IMR-90 (cell line): ENCODE data around the gene CDH22. TPM values are rescaled to one million over a fixed set of nuclear protein-coding genes. Genes with fewer than 3 reads are reported as not detected.
A peak's percentile ranks its signal among the peaks of the same experiment; 100 is the strongest.

Source experiments
- ATAC-seq: fragments of 200-7000 bp; cut with Tn5 transposase; 2 replicates; pipeline ENCODE4 v1.9.1; 2020; ENCODE audit warnings: low read depth, mild to moderate bottlenecking, moderate library complexity
- BruUV-seq: library from RNA; stranded (reverse); fragments of 400-500 nt; replicated peaks from 2 replicates; lab custom pipeline; 2021; lab: Mats Ljungman, UMichigan
- CTCF ChIA-PET: fragments of 300-600 bp; formaldehyde crosslinking; extraction: SDS; loops from one replicate; lab custom pipeline; 2021; ENCODE audit warnings: antibody characterized with exemption; lab: Yijun Ruan, JAX
- POLR2A ChIA-PET: fragments of 300-600 bp; sonication (Branson Sonifier 250); formaldehyde crosslinking; loops from one replicate; lab custom pipeline; 2022; ENCODE audit warnings: antibody characterized with exemption; ENCODE audit not compliant: unreplicated experiment; lab: Charles Lee
- DNase-seq: peaks from one replicate; pipeline ENCODE4 v3.0.0; 2013
- H2AFZ ChIP-seq: replicated peaks from 2 replicates; pipeline ENCODE3; 2013; ENCODE audit warnings: low read length, mild to moderate bottlenecking; ENCODE audit not compliant: poor library complexity
- H2AK5ac ChIP-seq: 2 replicates; pipeline ENCODE4 v1.6.1; 2013; ENCODE audit warnings: low read depth, low read length, inconsistent platforms
- H2AK9ac ChIP-seq: replicated peaks from 2 replicates; pipeline ENCODE3; 2013; ENCODE audit warnings: mild to moderate bottlenecking, low read depth, low read length, moderate library complexity; ENCODE audit not compliant: poor library complexity
- H2BK120ac ChIP-seq: 2 replicates; pipeline ENCODE4 v1.6.1; 2013; ENCODE audit warnings: low read depth, low read length, inconsistent platforms
- H2BK15ac ChIP-seq: 3 replicates; pipeline ENCODE4 v1.6.1; 2013; ENCODE audit warnings: low read depth, low read length, inconsistent platforms
- H2BK20ac ChIP-seq: 2 replicates; pipeline ENCODE4 v1.6.1; 2013; ENCODE audit warnings: low read depth, mild to moderate bottlenecking, inconsistent platforms, low read length, moderate library complexity
- H2BK5ac ChIP-seq: 2 replicates; pipeline ENCODE4 v1.6.1; 2013; ENCODE audit warnings: mild to moderate bottlenecking, low read depth, low read length, inconsistent platforms; ENCODE audit not compliant: poor library complexity, severe bottlenecking
- H3K14ac ChIP-seq: replicated peaks from 2 replicates; pipeline ENCODE4 v1.6.1; 2013; ENCODE audit warnings: low read depth, low read length, inconsistent platforms
- H3K18ac ChIP-seq: 2 replicates; pipeline ENCODE4 v1.6.1; 2013; ENCODE audit warnings: low read depth, low read length, control low read depth
- H3K23ac ChIP-seq: 2 replicates; pipeline ENCODE4 v1.6.1; 2013; ENCODE audit warnings: low read depth, low read length, inconsistent platforms
- H3K27ac ChIP-seq: 2 replicates; pipeline ENCODE4 v1.5.1; 2013; ENCODE audit warnings: mild to moderate bottlenecking, control low read depth, low read length; ENCODE audit not compliant: insufficient read depth
- H3K27me3 ChIP-seq: 2 replicates; pipeline ENCODE4 v1.6.1; 2013; ENCODE audit warnings: low read length; ENCODE audit not compliant: control insufficient read depth, insufficient read depth
- H3K36me3 ChIP-seq: 2 replicates; pipeline ENCODE4 v1.6.1; 2013; ENCODE audit warnings: low read length, mixed read lengths; ENCODE audit not compliant: control insufficient read depth, insufficient read depth
- H3K4ac ChIP-seq: 2 replicates; pipeline ENCODE4 v1.6.1; 2013; ENCODE audit warnings: low read depth, low read length, inconsistent platforms
- H3K4me1 ChIP-seq: 2 replicates; pipeline ENCODE4 v1.6.1; 2013; ENCODE audit warnings: low read length, mixed read lengths; ENCODE audit not compliant: control insufficient read depth, insufficient read depth
- H3K4me2 ChIP-seq: 2 replicates; pipeline ENCODE4 v1.6.1; 2013; ENCODE audit warnings: low read depth, mild to moderate bottlenecking, control low read depth, low read length, moderate library complexity
- H3K4me3 ChIP-seq: 2 replicates; pipeline ENCODE4 v1.5.1; 2013; ENCODE audit warnings: low read depth, mild to moderate bottlenecking, control low read depth, low read length, moderate library complexity; ENCODE audit not compliant: insufficient read depth
- H3K56ac ChIP-seq: 2 replicates; pipeline ENCODE4 v1.6.1; 2013; ENCODE audit warnings: low read length, inconsistent platforms; ENCODE audit not compliant: insufficient read depth; ENCODE audit errors: extremely low read depth
- H3K79me1 ChIP-seq, 2 experiments: 2 replicates each; pipeline ENCODE4 v1.6.1; 2013; ENCODE audit warnings: low read length in 2 of 2, inconsistent platforms in 1 of 2, low read depth in 1 of 2
- H3K9ac ChIP-seq: 2 replicates; pipeline ENCODE4 v1.6.1; 2013; ENCODE audit warnings: low read depth, low read length, control low read depth
- H3K9me1 ChIP-seq: 2 replicates; pipeline ENCODE4 v1.6.1; 2013; ENCODE audit warnings: low read length, inconsistent platforms; ENCODE audit not compliant: insufficient read depth
- H3K9me3 ChIP-seq: 2 replicates; pipeline ENCODE4 v1.6.1; 2013; ENCODE audit warnings: low read length; ENCODE audit not compliant: control insufficient read depth, insufficient read depth
- H4K20me1 ChIP-seq: 2 replicates; pipeline ENCODE4 v1.6.1; 2013; ENCODE audit warnings: low read length, inconsistent platforms; ENCODE audit not compliant: insufficient read depth
- H4K5ac ChIP-seq: 2 replicates; pipeline ENCODE4 v1.6.1; 2013; ENCODE audit warnings: mild to moderate bottlenecking, low read depth, low read length, control low read depth
- H4K8ac ChIP-seq, 2 experiments: 2 replicates each; pipeline ENCODE4 v1.6.1; 2013; ENCODE audit warnings: low read depth in 2 of 2, low read length in 2 of 2, control low read depth in 1 of 2, inconsistent platforms in 1 of 2
- H4K91ac ChIP-seq: 2 replicates; pipeline ENCODE4 v1.6.1; 2013; ENCODE audit warnings: low read depth, low read length, inconsistent platforms; ENCODE audit not compliant: insufficient read depth
- CHD1 ChIP-seq: IDR thresholded peaks from 2 replicates; pipeline ENCODE4 v1.6.1; 2012; ENCODE audit warnings: low read depth, low read length, improper control_type of control experiment
- CTCF ChIP-seq: conservative IDR thresholded peaks from 2 replicates; pipeline ENCODE4 v1.5.1; 2012; ENCODE audit warnings: mild to moderate bottlenecking, low read depth, low read length, improper control_type of control experiment
- ELK1 ChIP-seq: fragments of 150-350 bp; IDR thresholded peaks from 2 replicates; pipeline ENCODE4 v1.6.1; 2016; ENCODE audit warnings: low read depth, mild to moderate bottlenecking, low read length, moderate library complexity, borderline replicate concordance
- MAFK ChIP-seq: IDR thresholded peaks from 2 replicates; pipeline ENCODE4 v1.6.1; 2012; ENCODE audit warnings: low read depth, low read length, improper control_type of control experiment
- MAZ ChIP-seq: IDR thresholded peaks from 2 replicates; pipeline ENCODE4 v1.6.1; 2012; ENCODE audit warnings: low read depth, mild to moderate bottlenecking, low read length, improper control_type of control experiment, moderate library complexity, borderline replicate concordance
- MXI1 ChIP-seq: IDR thresholded peaks from 2 replicates; pipeline ENCODE4 v1.6.1; 2012; ENCODE audit warnings: low read depth, mild to moderate bottlenecking, low read length, moderate library complexity, borderline replicate concordance
- NFE2L2 ChIP-seq: fragments of 150-350 bp; IDR thresholded peaks from 2 replicates; pipeline ENCODE4 v1.6.1; 2016; ENCODE audit warnings: low read depth, mild to moderate bottlenecking, low read length
- RCOR1 ChIP-seq: IDR thresholded peaks from 2 replicates; pipeline ENCODE4 v1.6.1; 2012; ENCODE audit warnings: mild to moderate bottlenecking, low read length, improper control_type of control experiment; ENCODE audit not compliant: insufficient replicate concordance
- USF2 ChIP-seq: fragments of 150-350 bp; IDR thresholded peaks from 2 replicates; pipeline ENCODE4 v1.6.1; 2017; ENCODE audit warnings: mild to moderate bottlenecking, antibody characterized with exemption, low read length, low read depth
- WGBS, 2 experiments: methylation state at CpG; one replicate each; pipeline versions ENCODE4 v1.1.5 to v1.1.7; 2013; ENCODE audit warnings: missing lambda C conversion rate in 2 of 2; ENCODE audit not compliant: insufficient read length in 1 of 2; ENCODE audit errors: extremely low coverage in 2 of 2; 5-methylcytosine and 5-hydroxymethylcytosine counted together
- dilution Hi-C: fragments of 300-500 bp; cut with HindIII; formaldehyde crosslinking; loops from one replicate; pipeline ENCODE4 v1.14.3; 2018; ENCODE audit warnings: low sequenced_read_pairs; ENCODE audit not compliant: unreplicated experiment
- in situ Hi-C: fragments of 300-500 bp; cut with MboI; formaldehyde crosslinking; loops from 3 replicates; pipeline ENCODE4 v1.14.3; 2019; ENCODE audit warnings: low sequenced_read_pairs, inconsistent platforms, mixed read lengths
- intact Hi-C: fragments of 100-400 bp; cut with micrococcal nuclease; formaldehyde crosslinking; loops from 2 replicates; pipeline ENCODE4 v1.10.0; 2022
- polyA plus RNA-seq, 3 experiments: library from polyadenylated mRNA; depleted of rRNA; stranded (reverse); fragments of >200 nt; gene quantifications; 2 replicates each; pipeline ENCODE4 v1.2.3, GENCODE V29; 2012; ENCODE audit warnings: low replicate concordance in 1 of 3
- total RNA-seq: library from RNA; depleted of rRNA; stranded (reverse); fragments of >200 nt; gene quantifications from 2 replicates; pipeline ENCODE4 v1.2.3, GENCODE V29; 2012

The CDH22 gene
- total and polyA plus RNA-seq, 2 of the 4 experiments (the other 2 are of a cell fraction) = not detected

GRCh38 chr20:46343348-46343974, 35.2 kb upstream of the CDH22 start:
- Histone ChIP-seq H3K14ac (no peak overlapping the region), H3K4me3 (no peak overlapping the region), H3K56ac (no peak overlapping the region), H3K9ac (no peak overlapping the region), H4K8ac (no peak overlapping the region), H2BK5ac (no peak overlapping the region), H3K18ac (no peak overlapping the region), H3K9me3 (no peaks in the 10 kb centered on the region), H3K4me1 (no peaks in the 10 kb centered on the region), H2AK5ac (no peak overlapping the region), H4K20me1 (no peaks in the 10 kb centered on the region), H3K4me2 (no peak overlapping the region), H4K5ac (no peak overlapping the region), H2AK9ac (no peak overlapping the region), H3K27me3 (peaks cover 43% of the 10 kb centered on the region), H2BK15ac (no peak overlapping the region), H3K9me1 (no peaks in the 10 kb centered on the region; the same call in 1 of the 2 replicates), H3K27ac (no peak overlapping the region), H2AFZ (no peak overlapping the region), H2BK120ac (no peak overlapping the region), H2BK20ac (no peak overlapping the region), H3K79me1 (no peaks in the 10 kb centered on the region), H4K91ac (no peak overlapping the region), H3K23ac (no peak overlapping the region), H3K4ac (no peak overlapping the region), H3K36me3 (no peaks in the 10 kb centered on the region)
- in situ Hi-C loops (no loop called here), dilution Hi-C loops (no loop called here), intact Hi-C loops (no loop called here)
- TF ChIP-seq ELK1 (no peak), MAZ (no peak), USF2 (no peak), MAFK (no peak), MXI1 (no peak), RCOR1 (no peak), CTCF (no peak), NFE2L2 (no peak), CHD1 (no peak)
- DNase-seq (no peak), ATAC-seq (peak; percentile 28)
- CTCF ChIA-PET = no interaction called here
- no TSS peak for BruUV-seq
- 15% methylated on average over 4 of the region's 17 CpGs; no CpG with 5 or more reads in 1 of the 2 experiments for WGBS, 2 experiments
- POLR2A ChIA-PET = no interaction called here
